IMR-90 (cell line): Measurements from ENCODE around the gene COLEC12. TPM values are rescaled to one million over a fixed set of nuclear protein-coding genes. Genes with fewer than 3 reads are reported as not detected.

Experiments
- ATAC-seq: fragments of 200-7000 bp; cut with Tn5 transposase; 2 replicates; pipeline ENCODE4 v1.9.1; 2020; ENCODE audit warnings: low read depth, mild to moderate bottlenecking, moderate library complexity
- BruUV-seq: library from RNA; stranded (reverse); fragments of 400-500 nt; replicated peaks from 2 replicates; lab custom pipeline; 2021; lab: Mats Ljungman, UMichigan
- CTCF ChIA-PET: fragments of 300-600 bp; formaldehyde crosslinking; extraction: SDS; loops from one replicate; lab custom pipeline; 2021; ENCODE audit warnings: antibody characterized with exemption; lab: Yijun Ruan, JAX
- POLR2A ChIA-PET: fragments of 300-600 bp; sonication (Branson Sonifier 250); formaldehyde crosslinking; loops from one replicate; lab custom pipeline; 2022; ENCODE audit warnings: antibody characterized with exemption; ENCODE audit not compliant: unreplicated experiment; lab: Charles Lee
- DNase-seq: peaks from one replicate; pipeline ENCODE4 v3.0.0; 2013
- H2AFZ ChIP-seq: replicated peaks from 2 replicates; pipeline ENCODE3; 2013; ENCODE audit warnings: low read length, mild to moderate bottlenecking; ENCODE audit not compliant: poor library complexity
- H2AK5ac ChIP-seq: 2 replicates; pipeline ENCODE4 v1.6.1; 2013; ENCODE audit warnings: low read depth, low read length, inconsistent platforms
- H2AK9ac ChIP-seq: replicated peaks from 2 replicates; pipeline ENCODE3; 2013; ENCODE audit warnings: mild to moderate bottlenecking, low read depth, low read length, moderate library complexity; ENCODE audit not compliant: poor library complexity
- H2BK120ac ChIP-seq: 2 replicates; pipeline ENCODE4 v1.6.1; 2013; ENCODE audit warnings: low read depth, low read length, inconsistent platforms
- H2BK15ac ChIP-seq: 3 replicates; pipeline ENCODE4 v1.6.1; 2013; ENCODE audit warnings: low read depth, low read length, inconsistent platforms
- H2BK20ac ChIP-seq: 2 replicates; pipeline ENCODE4 v1.6.1; 2013; ENCODE audit warnings: low read depth, mild to moderate bottlenecking, inconsistent platforms, low read length, moderate library complexity
- H2BK5ac ChIP-seq: 2 replicates; pipeline ENCODE4 v1.6.1; 2013; ENCODE audit warnings: mild to moderate bottlenecking, low read depth, low read length, inconsistent platforms; ENCODE audit not compliant: poor library complexity, severe bottlenecking
- H3K14ac ChIP-seq: replicated peaks from 2 replicates; pipeline ENCODE4 v1.6.1; 2013; ENCODE audit warnings: low read depth, low read length, inconsistent platforms
- H3K18ac ChIP-seq: 2 replicates; pipeline ENCODE4 v1.6.1; 2013; ENCODE audit warnings: low read depth, low read length, control low read depth
- H3K23ac ChIP-seq: 2 replicates; pipeline ENCODE4 v1.6.1; 2013; ENCODE audit warnings: low read depth, low read length, inconsistent platforms
- H3K27ac ChIP-seq: 2 replicates; pipeline ENCODE4 v1.5.1; 2013; ENCODE audit warnings: mild to moderate bottlenecking, control low read depth, low read length; ENCODE audit not compliant: insufficient read depth
- H3K27me3 ChIP-seq: 2 replicates; pipeline ENCODE4 v1.6.1; 2013; ENCODE audit warnings: low read length; ENCODE audit not compliant: control insufficient read depth, insufficient read depth
- H3K36me3 ChIP-seq: 2 replicates; pipeline ENCODE4 v1.6.1; 2013; ENCODE audit warnings: low read length, mixed read lengths; ENCODE audit not compliant: control insufficient read depth, insufficient read depth
- H3K4ac ChIP-seq: 2 replicates; pipeline ENCODE4 v1.6.1; 2013; ENCODE audit warnings: low read depth, low read length, inconsistent platforms
- H3K4me1 ChIP-seq: 2 replicates; pipeline ENCODE4 v1.6.1; 2013; ENCODE audit warnings: low read length, mixed read lengths; ENCODE audit not compliant: control insufficient read depth, insufficient read depth
- H3K4me2 ChIP-seq: 2 replicates; pipeline ENCODE4 v1.6.1; 2013; ENCODE audit warnings: low read depth, mild to moderate bottlenecking, control low read depth, low read length, moderate library complexity
- H3K4me3 ChIP-seq: 2 replicates; pipeline ENCODE4 v1.5.1; 2013; ENCODE audit warnings: low read depth, mild to moderate bottlenecking, control low read depth, low read length, moderate library complexity; ENCODE audit not compliant: insufficient read depth
- H3K56ac ChIP-seq: 2 replicates; pipeline ENCODE4 v1.6.1; 2013; ENCODE audit warnings: low read length, inconsistent platforms; ENCODE audit not compliant: insufficient read depth; ENCODE audit errors: extremely low read depth
- H3K79me1 ChIP-seq, 2 experiments: 2 replicates each; pipeline ENCODE4 v1.6.1; 2013; ENCODE audit warnings: low read length in 2 of 2, inconsistent platforms in 1 of 2, low read depth in 1 of 2
- H3K9ac ChIP-seq: 2 replicates; pipeline ENCODE4 v1.6.1; 2013; ENCODE audit warnings: low read depth, low read length, control low read depth
- H3K9me1 ChIP-seq: 2 replicates; pipeline ENCODE4 v1.6.1; 2013; ENCODE audit warnings: low read length, inconsistent platforms; ENCODE audit not compliant: insufficient read depth
- H3K9me3 ChIP-seq: 2 replicates; pipeline ENCODE4 v1.6.1; 2013; ENCODE audit warnings: low read length; ENCODE audit not compliant: control insufficient read depth, insufficient read depth
- H4K20me1 ChIP-seq: 2 replicates; pipeline ENCODE4 v1.6.1; 2013; ENCODE audit warnings: low read length, inconsistent platforms; ENCODE audit not compliant: insufficient read depth
- H4K5ac ChIP-seq: 2 replicates; pipeline ENCODE4 v1.6.1; 2013; ENCODE audit warnings: mild to moderate bottlenecking, low read depth, low read length, control low read depth
- H4K8ac ChIP-seq, 2 experiments: 2 replicates each; pipeline ENCODE4 v1.6.1; 2013; ENCODE audit warnings: low read depth in 2 of 2, low read length in 2 of 2, control low read depth in 1 of 2, inconsistent platforms in 1 of 2
- H4K91ac ChIP-seq: 2 replicates; pipeline ENCODE4 v1.6.1; 2013; ENCODE audit warnings: low read depth, low read length, inconsistent platforms; ENCODE audit not compliant: insufficient read depth
- CHD1 ChIP-seq: IDR thresholded peaks from 2 replicates; pipeline ENCODE4 v1.6.1; 2012; ENCODE audit warnings: low read depth, low read length, improper control_type of control experiment
- CTCF ChIP-seq: conservative IDR thresholded peaks from 2 replicates; pipeline ENCODE4 v1.5.1; 2012; ENCODE audit warnings: mild to moderate bottlenecking, low read depth, low read length, improper control_type of control experiment
- ELK1 ChIP-seq: fragments of 150-350 bp; IDR thresholded peaks from 2 replicates; pipeline ENCODE4 v1.6.1; 2016; ENCODE audit warnings: low read depth, mild to moderate bottlenecking, low read length, moderate library complexity, borderline replicate concordance
- FOS ChIP-seq: fragments of 150-350 bp; IDR thresholded peaks from 2 replicates; pipeline ENCODE4 v1.6.1; 2016; ENCODE audit warnings: low read depth, low read length
- MXI1 ChIP-seq: IDR thresholded peaks from 2 replicates; pipeline ENCODE4 v1.6.1; 2012; ENCODE audit warnings: low read depth, mild to moderate bottlenecking, low read length, moderate library complexity, borderline replicate concordance
- NFE2L2 ChIP-seq: fragments of 150-350 bp; IDR thresholded peaks from 2 replicates; pipeline ENCODE4 v1.6.1; 2016; ENCODE audit warnings: low read depth, mild to moderate bottlenecking, low read length
- RAD21 ChIP-seq: IDR thresholded peaks from 2 replicates; pipeline ENCODE4 v1.6.1; 2012; ENCODE audit warnings: low read length, improper control_type of control experiment
- RCOR1 ChIP-seq: IDR thresholded peaks from 2 replicates; pipeline ENCODE4 v1.6.1; 2012; ENCODE audit warnings: mild to moderate bottlenecking, low read length, improper control_type of control experiment; ENCODE audit not compliant: insufficient replicate concordance
- RFX5 ChIP-seq: IDR thresholded peaks from 2 replicates; pipeline ENCODE4 v1.8.0; 2012; ENCODE audit warnings: low read depth, mild to moderate bottlenecking, low read length, moderate library complexity
- USF2 ChIP-seq: fragments of 150-350 bp; IDR thresholded peaks from 2 replicates; pipeline ENCODE4 v1.6.1; 2017; ENCODE audit warnings: mild to moderate bottlenecking, antibody characterized with exemption, low read length, low read depth
- WGBS, 2 experiments: methylation state at CpG; one replicate each; pipeline versions ENCODE4 v1.1.5 to v1.1.7; 2013; ENCODE audit warnings: missing lambda C conversion rate in 2 of 2; ENCODE audit not compliant: insufficient read length in 1 of 2; ENCODE audit errors: extremely low coverage in 2 of 2; 5-methylcytosine and 5-hydroxymethylcytosine counted together
- dilution Hi-C: fragments of 300-500 bp; cut with HindIII; formaldehyde crosslinking; loops from one replicate; pipeline ENCODE4 v1.14.3; 2018; ENCODE audit warnings: low sequenced_read_pairs; ENCODE audit not compliant: unreplicated experiment
- in situ Hi-C: fragments of 300-500 bp; cut with MboI; formaldehyde crosslinking; loops from 3 replicates; pipeline ENCODE4 v1.14.3; 2019; ENCODE audit warnings: low sequenced_read_pairs, inconsistent platforms, mixed read lengths
- intact Hi-C: fragments of 100-400 bp; cut with micrococcal nuclease; formaldehyde crosslinking; loops from 2 replicates; pipeline ENCODE4 v1.10.0; 2022
- polyA plus RNA-seq, 3 experiments: library from polyadenylated mRNA; depleted of rRNA; stranded (reverse); fragments of >200 nt; gene quantifications; 2 replicates each; pipeline ENCODE4 v1.2.3, GENCODE V29; 2012; ENCODE audit warnings: low replicate concordance in 1 of 3
- total RNA-seq: library from RNA; depleted of rRNA; stranded (reverse); fragments of >200 nt; gene quantifications from 2 replicates; pipeline ENCODE4 v1.2.3, GENCODE V29; 2012

The COLEC12 gene
- total and polyA plus RNA-seq, 2 of the 4 experiments (the other 2 are of a cell fraction), result 1.0 to 2.3 TPM

GRCh38 chr18:316393-316792 is 184.1 kb downstream of the COLEC12 start:
- no peak overlapping the region for H2BK20ac ChIP-seq
- intact Hi-C loops, result loop anchor here (5.0 kb wide), 1 partner anchor 181 kb away; no protein-coding TSS in a partner anchor
- H3K79me1 ChIP-seq, result no peaks in the 10 kb centered on the region
- H3K36me3 ChIP-seq, result no peaks in the 10 kb centered on the region
- H3K9me1 ChIP-seq, result peaks cover 3% of the 10 kb centered on the region; the same call in 1 of the 2 replicates
- no peak overlapping the region for H3K4me3 ChIP-seq
- peak; percentile 70 for DNase-seq
- H2AK5ac ChIP-seq, result no peak overlapping the region
- no peak overlapping the region for H3K23ac ChIP-seq
- no peak for ATAC-seq
- no peaks in the 10 kb centered on the region for H3K9me3 ChIP-seq
- no peak overlapping the region for H4K91ac ChIP-seq
- BruUV-seq, result no TSS peak
- TF ChIP-seq CHD1 (no peak), USF2 (no peak), RCOR1 (no peak), RFX5 (no peak), RAD21 (no peak), FOS (no peak), MXI1 (no peak), CTCF (no peak), NFE2L2 (no peak), ELK1 (no peak)
- no peak overlapping the region for H3K9ac ChIP-seq
- no peak overlapping the region for H2BK120ac ChIP-seq
- peaks cover 3% of the 10 kb centered on the region; the same call in 1 of the 2 replicates for H4K20me1 ChIP-seq
- no peak overlapping the region for H3K56ac ChIP-seq
- dilution Hi-C loops, result no loop called here
- in situ Hi-C loops, result no loop called here
- H4K5ac ChIP-seq, result no peak overlapping the region
- H3K18ac ChIP-seq, result no peak overlapping the region
- ChIA-PET POLR2A (no interaction called here), CTCF (interaction anchor here (0.7 to 1.0 kb wide), 2 partner anchors 9 to 308 kb away, joined by 3 read pairs; no protein-coding TSS in a partner anchor)
- H3K27ac ChIP-seq, result no peak overlapping the region
- H3K27me3 ChIP-seq, result peaks cover 47% of the 10 kb centered on the region
- no peak overlapping the region for H3K14ac ChIP-seq
- 20% methylated on average over 1 of the region's 8 CpGs; no CpG with 5 or more reads in 1 of the 2 experiments for WGBS, 2 experiments
- H3K4me1 ChIP-seq, result no peaks in the 10 kb centered on the region
- no peak overlapping the region for H3K4ac ChIP-seq
- H2BK5ac ChIP-seq, result no peak overlapping the region
- H2AFZ ChIP-seq, result no peak overlapping the region
- H2AK9ac ChIP-seq, result no peak overlapping the region
- H3K4me2 ChIP-seq, result no peak overlapping the region
- no peak overlapping the region for H2BK15ac ChIP-seq
- no peak overlapping the region for H4K8ac ChIP-seq
